ENCODE data around the gene UBE4B.

GRCh38 chr1:10082785-10083479, 50.2 kb downstream of the UBE4B start:
- TF ChIP-seq CTCF (conservative IDR thresholded peaks at IDR 0.05; ENCODE audit: low read depth, low read length) (no peak), POLR2A (IDR thresholded peaks at IDR 0.05; ENCODE audit: low read depth, low read length) (no peak), MAZ (IDR thresholded peaks at IDR 0.05; ENCODE audit: borderline replicate concordance, low read depth, low read length) (no peak), RFX5 (IDR thresholded peaks at IDR 0.05; ENCODE audit: low read depth, low read length) (no peak), CEBPB (IDR thresholded peaks at IDR 0.05; ENCODE audit: low read depth, low read length) (peak; percentile 31; the same call in 1 of the 2 replicates), USF2 (IDR thresholded peaks at IDR 0.05; ENCODE audit: low read depth, low read length) (no peak), RAD21 (IDR thresholded peaks at IDR 0.05; ENCODE audit: low read length) (no peak), SMC3 (IDR thresholded peaks at IDR 0.05; ENCODE audit: low read depth, low read length) (no peak), MAFK (IDR thresholded peaks at IDR 0.05; ENCODE audit: low read depth, low read length) (no peak)
